HG02623 (cell line): ENCODE data around the gene GALNT10.

ENCODE experiments used
- ATAC-seq: cut with Tn5 transposase; IDR thresholded peaks from one replicate; pipeline ENCODE4 v1.9.1; 2021; ENCODE audit warnings: moderate library complexity; ENCODE audit not compliant: unreplicated experiment

Gene GALNT10

GRCh38 chr5:154179846-154180710 lies 10.5 kb upstream of the GALNT10 start:
- peak; percentile 92 for ATAC-seq

GRCh38 chr5:154181161-154181560 lies 9.4 kb upstream of the GALNT10 start:
- ATAC-seq: no peak

GRCh38 chr5:154189256-154189818 lies 1.2 kb upstream of the GALNT10 start:
- peak; percentile 1 for ATAC-seq

GRCh38 chr5:154189819-154190594 lies 526 bp upstream of the GALNT10 start:
- ATAC-seq: peak; percentile 73

GRCh38 chr5:154191467-154192261 lies 1.1 kb downstream of the GALNT10 start:
- no peak for ATAC-seq

- no peak for ATAC-seq
These were observed 2.8 kb downstream of the GALNT10 start for GRCh38 chr5:154193283-154193682.

GRCh38 chr5:154193701-154194121 lies 3.2 kb downstream of the GALNT10 start:
- no peak for ATAC-seq

- no peak for ATAC-seq
These were observed 4.1 kb downstream of the GALNT10 start for GRCh38 chr5:154194345-154195329.

- ATAC-seq: no peak
These were observed 5.7 kb downstream of the GALNT10 start for GRCh38 chr5:154196281-154196680.

GRCh38 chr5:154196955-154197652 lies 6.6 kb downstream of the GALNT10 start:
- no peak for ATAC-seq

- ATAC-seq: no peak
These were observed 7.4 kb downstream of the GALNT10 start for GRCh38 chr5:154197801-154198491.

GRCh38 chr5:154198611-154199230 lies 8.2 kb downstream of the GALNT10 start:
- ATAC-seq: no peak

GRCh38 chr5:154199263-154199662 lies 8.7 kb downstream of the GALNT10 start:
- ATAC-seq: no peak

GRCh38 chr5:154199671-154200220 lies 9.2 kb downstream of the GALNT10 start:
- ATAC-seq: no peak

- ATAC-seq: no peak
These were observed 9.7 kb downstream of the GALNT10 start for GRCh38 chr5:154200221-154200620.

GRCh38 chr5:154201108-154201769 lies 10.7 kb downstream of the GALNT10 start:
- no peak for ATAC-seq
